Measurements from ENCODE around the gene VWF. TPM values are rescaled to one million over a fixed set of nuclear protein-coding genes. Genes with fewer than 3 reads are reported as not detected.

VWF gene
- total and polyA plus RNA-seq, 2 of the 13 experiments (the other 11 are each of a cell fraction or from before 2014, with no cell fraction given): 0.20 to 0.25 TPM

- TF ChIP-seq ZNF670 (CRISPR knock-in tag; IDR thresholded peaks at IDR 0.05; ENCODE audit: borderline replicate concordance) (no peak), SALL1 (CRISPR knock-in tag; IDR thresholded peaks at IDR 0.05) (0 out of 2 replicates have a peak, but pooled peaks have one; percentile 33), E2F1 (CRISPR knock-in tag; IDR thresholded peaks at IDR 0.05) (no peak), FOXO1 (CRISPR knock-in tag; IDR thresholded peaks at IDR 0.05) (0 out of 2 replicates have a peak, but pooled peaks have one; percentile 19), KDM2A (CRISPR knock-in tag; IDR thresholded peaks at IDR 0.05; ENCODE audit: borderline replicate concordance, low read depth) (peak; percentile 68; the same call in 1 of the 2 replicates), FOXP1 (IDR thresholded peaks at IDR 0.05) (no peak), FOXP1 (CRISPR knock-in tag; IDR thresholded peaks at IDR 0.05) (no peak), YEATS4 (CRISPR knock-in tag; IDR thresholded peaks at IDR 0.05; ENCODE audit: borderline replicate concordance) (no peak), ZNF142 (CRISPR knock-in tag; IDR thresholded peaks at IDR 0.05) (no peak), CENPT (CRISPR knock-in tag; IDR thresholded peaks at IDR 0.05; ENCODE audit: low read depth) (0 out of 2 replicates have a peak, but pooled peaks have one; percentile 17), PATZ1 (CRISPR knock-in tag; IDR thresholded peaks at IDR 0.05) (peak; percentile 67), SP4 (CRISPR knock-in tag; IDR thresholded peaks at IDR 0.05) (no peak), ZBTB46 (CRISPR knock-in tag; IDR thresholded peaks at IDR 0.05; ENCODE audit: borderline replicate concordance) (no peak), CHCHD3 (CRISPR knock-in tag; IDR thresholded peaks at IDR 0.05) (no peak), ESRRA (CRISPR knock-in tag; IDR thresholded peaks at IDR 0.05; ENCODE audit: low read depth) (no peak), BHLHE40 (IDR thresholded peaks at IDR 0.05; ENCODE audit: low read length) (peak; percentile 54), ZNF576 (CRISPR knock-in tag; IDR thresholded peaks at IDR 0.05) (0 out of 2 replicates have a peak, but pooled peaks have one; percentile 23)
Measured at GRCh38 chr12:6062757-6063735, 61.4 kb downstream of the VWF start (continued).

All from HepG2 (cell line).